Astrocyte (in vitro differentiated cells and primary cell): ENCODE data around the gene HOXA11. TPM values are rescaled to one million over a fixed set of nuclear protein-coding genes. Genes with fewer than 3 reads are reported as not detected.

Experiments
- DNase-seq: peaks from one replicate; pipeline ENCODE4 v3.0.0-alpha.2; 2010; ENCODE audit warnings: low read depth
- FAIRE-seq: peaks from 2 replicates; lab custom pipeline; 2011; peaks lifted over from hg19 to GRCh38; lab: Jason Lieb, UNC
- H2AFZ ChIP-seq: 2 replicates; pipeline ENCODE4 v1.6.0; 2012; ENCODE audit warnings: low read depth, low read length, inconsistent platforms
- H3K27ac ChIP-seq: 2 replicates; pipeline ENCODE4 v1.5.1; 2011; ENCODE audit warnings: low read depth, low read length, inconsistent platforms
- H3K27me3 ChIP-seq: 2 replicates; pipeline ENCODE4 v1.6.0; 2011; ENCODE audit warnings: low read length, inconsistent platforms; ENCODE audit not compliant: insufficient read depth
- H3K36me3 ChIP-seq: 2 replicates; pipeline ENCODE4 v1.5.1; 2011; ENCODE audit warnings: low read length, inconsistent platforms; ENCODE audit not compliant: insufficient read depth
- H3K4me1 ChIP-seq: 2 replicates; pipeline ENCODE4 v1.5.1; 2011; ENCODE audit warnings: low read length, inconsistent platforms; ENCODE audit not compliant: insufficient read depth
- H3K4me2 ChIP-seq: 2 replicates; pipeline ENCODE4 v1.6.0; 2012; ENCODE audit warnings: low read length, inconsistent platforms
- H3K4me3 ChIP-seq: 2 replicates; pipeline ENCODE4 v1.5.1; 2011; ENCODE audit warnings: low read depth, mild to moderate bottlenecking, low read length, inconsistent platforms; ENCODE audit not compliant: insufficient read depth
- H3K79me2 ChIP-seq: 2 replicates; pipeline ENCODE4 v1.6.0; 2012; ENCODE audit warnings: mild to moderate bottlenecking, low read length, inconsistent platforms; ENCODE audit not compliant: insufficient read depth
- H3K9ac ChIP-seq: 2 replicates; pipeline ENCODE4 v1.6.0; 2012; ENCODE audit warnings: mild to moderate bottlenecking, low read length, inconsistent platforms
- H3K9me3 ChIP-seq: 2 replicates; pipeline ENCODE4 v1.5.1; 2012; ENCODE audit warnings: low read depth, mild to moderate bottlenecking, low read length, inconsistent platforms; ENCODE audit not compliant: insufficient read depth
- H4K20me1 ChIP-seq: 2 replicates; pipeline ENCODE4 v1.6.0; 2012; ENCODE audit warnings: low read length, inconsistent platforms; ENCODE audit not compliant: insufficient read depth
- H3K27ac Mint-ChIP-seq: one replicate; pipeline ENCODE4 v1.8.0; 2021; ENCODE audit warnings: mild to moderate bottlenecking, mixed read lengths; ENCODE audit not compliant: unreplicated experiment
- H3K27me3 Mint-ChIP-seq: one replicate; pipeline ENCODE4 v1.8.0; 2021; ENCODE audit warnings: low read depth, mixed read lengths; ENCODE audit not compliant: unreplicated experiment
- H3K36me3 Mint-ChIP-seq: one replicate; pipeline ENCODE4 v1.8.0; 2021; ENCODE audit warnings: low read depth, mixed read lengths; ENCODE audit not compliant: unreplicated experiment
- H3K4me1 Mint-ChIP-seq: one replicate; pipeline ENCODE4 v1.8.0; 2021; ENCODE audit warnings: low read depth, mixed read lengths; ENCODE audit not compliant: unreplicated experiment
- H3K4me3 Mint-ChIP-seq: one replicate; pipeline ENCODE4 v1.8.0; 2021; ENCODE audit warnings: mild to moderate bottlenecking, moderate library complexity, mixed read lengths; ENCODE audit not compliant: unreplicated experiment
- H3K9me3 Mint-ChIP-seq: one replicate; pipeline ENCODE4 v1.8.0; 2021; ENCODE audit warnings: mild to moderate bottlenecking, mixed read lengths; ENCODE audit not compliant: unreplicated experiment
- CTCF ChIP-seq: IDR thresholded peaks from 2 replicates; pipeline ENCODE4 v1.5.1; 2011; ENCODE audit warnings: low read depth, mild to moderate bottlenecking, inconsistent platforms, low read length, moderate library complexity; ENCODE audit not compliant: insufficient read depth
- EZH2 ChIP-seq: IDR thresholded peaks from 2 replicates; pipeline ENCODE4 v1.6.1; 2012; ENCODE audit warnings: mild to moderate bottlenecking, low read length, inconsistent platforms; ENCODE audit not compliant: insufficient read depth
- total RNA-seq: library from RNA; stranded (reverse); gene quantifications from 2 replicates; pipeline ENCODE4 v1.2.1, GENCODE V29; 2021

HOXA11 gene
- total RNA-seq, 1 donor from 2014 or later: not detected

DNA sequence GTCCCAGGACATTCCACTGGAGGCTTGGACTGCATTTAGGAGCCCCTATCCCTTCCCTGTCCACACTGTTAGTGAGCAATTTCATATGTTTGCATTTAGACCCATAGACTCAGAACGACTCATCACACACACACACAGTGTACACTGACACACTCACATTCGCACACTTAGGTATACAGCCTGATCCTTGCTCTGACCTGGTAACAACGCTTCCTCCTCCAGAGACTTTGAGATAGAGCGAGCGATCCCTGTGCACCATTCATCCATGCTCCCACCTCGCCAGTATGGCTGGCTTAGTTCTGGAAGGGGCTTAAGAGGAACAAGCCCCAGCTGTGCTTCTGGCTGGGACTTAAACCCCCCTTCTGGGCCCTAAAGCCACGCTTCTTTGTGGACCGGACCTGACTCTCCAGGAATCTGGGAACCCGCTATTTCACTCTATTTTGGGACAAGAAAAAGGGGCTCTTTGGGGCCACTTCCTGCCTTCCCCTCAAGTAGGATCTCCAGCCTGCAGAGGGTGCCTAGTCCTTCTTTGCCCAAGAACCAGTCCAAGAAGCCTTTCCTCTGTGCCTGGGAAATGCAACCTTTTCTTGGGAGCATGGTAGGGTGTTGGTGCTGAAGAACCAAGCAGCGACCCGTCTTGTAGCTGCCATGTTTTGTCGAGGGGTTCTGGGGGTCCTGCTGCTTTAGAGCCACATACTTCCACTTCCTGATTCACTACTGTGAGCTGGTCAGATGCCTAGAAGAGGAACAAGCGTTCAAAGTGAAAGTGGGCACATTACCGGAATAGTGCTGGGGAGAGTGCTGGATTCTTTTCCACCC lies 15.9 kb upstream of the HOXA11 start:
- peaks cover 88% of the 10 kb centered on the region for H3K27me3 Mint-ChIP-seq
- H3K27ac ChIP-seq: no peak overlapping the region
- H3K4me3 ChIP-seq: no peak overlapping the region

GRCh38 chr7:27199849-27200760 lies 15.1 kb upstream of the HOXA11 start, which contains the start of gene HOXA13:
TSS of gene HOXA13 (minus strand) at chr7:27200091. CDS start at chr7:27200077, 14 bp downstream.
- Histone ChIP-seq H3K4me3 (no peak within 1 kb of the TSS), H3K36me3 (no peaks in the 10 kb centered on the region), H3K9ac (no peak within 1 kb of the TSS), H2AFZ (no peak within 1 kb of the TSS), H3K4me1 (peaks cover 5% of the 10 kb centered on the region), H3K9me3 (peaks cover 8% of the 10 kb centered on the region), H3K27ac (no peak within 1 kb of the TSS), H3K79me2 (no peaks in the 10 kb centered on the region), H3K27me3 (peaks cover 95% of the 10 kb centered on the region), H3K4me2 (peak within 1 kb of the TSS; percentile 65), H4K20me1 (peaks cover 41% of the 10 kb centered on the region)
- H3K27me3 Mint-ChIP-seq: peaks cover 85% of the 10 kb centered on the region
- peaks cover 23% of the 10 kb centered on the region for H3K9me3 Mint-ChIP-seq
- TF ChIP-seq CTCF (no peak), EZH2 (peak; percentile 92)
- FAIRE-seq (no peak), DNase-seq (no peak)
- no peaks in the 10 kb centered on the region for H3K36me3 Mint-ChIP-seq
- H3K4me3 Mint-ChIP-seq: peak within 1 kb of the TSS; percentile 71
- H3K4me1 Mint-ChIP-seq: no peaks in the 10 kb centered on the region
- peak within 1 kb of the TSS; percentile 75 for H3K27ac Mint-ChIP-seq

More for the DNA sequence above, 15.9 kb upstream of the HOXA11 start:
- Histone ChIP-seq H3K4me2 (peak overlapping the region; percentile 65), H3K9me3 (peaks cover 8% of the 10 kb centered on the region), H3K9ac (no peak overlapping the region), H3K79me2 (no peaks in the 10 kb centered on the region), H2AFZ (no peak overlapping the region), H3K4me1 (peaks cover 10% of the 10 kb centered on the region), H3K27me3 (peaks cover 95% of the 10 kb centered on the region), H4K20me1 (peaks cover 41% of the 10 kb centered on the region), H3K36me3 (no peaks in the 10 kb centered on the region)
- DNase-seq (no peak), FAIRE-seq (no peak)
- H3K9me3 Mint-ChIP-seq: peaks cover 23% of the 10 kb centered on the region
- H3K4me3 Mint-ChIP-seq: peak overlapping the region; percentile 67
- H3K27ac Mint-ChIP-seq: peak overlapping the region; percentile 66
- no peaks in the 10 kb centered on the region for H3K36me3 Mint-ChIP-seq
- no peaks in the 10 kb centered on the region for H3K4me1 Mint-ChIP-seq
- peak; percentile 65 for TF ChIP-seq EZH2
- TF ChIP-seq CTCF: no peak
